HepG2 (cell line): ENCODE measurements around the gene NDOR1. TPM values are rescaled to one million over a fixed set of nuclear protein-coding genes. Genes with fewer than 3 reads are reported as not detected.
A peak's percentile ranks its signal among the peaks of the same experiment; 100 is the strongest.

Experiments
- FOXA1 ChIP-seq, 2 experiments: fragments of 450-650 bp in 1 of 2; sonication (generic) in 1 of 2; formaldehyde crosslinking in 1 of 2; IDR thresholded peaks; 2 replicates each; pipeline versions ENCODE4 v1.4.0 to v1.6.1; 2016 to 2020; ENCODE audit warnings: missing genetic modification reagents in 1 of 2
- MTF2 ChIP-seq: sonication (generic); formaldehyde crosslinking; IDR thresholded peaks from 2 replicates; pipeline ENCODE4 v1.5.0; 2020; ENCODE audit warnings: missing genetic modification reagents, borderline replicate concordance
- PRPF4 ChIP-seq: fragments of 200-400 bp; formaldehyde crosslinking; IDR thresholded peaks from 2 replicates; pipeline ENCODE4 v1.6.1; 2016; ENCODE audit warnings: low read length, low read depth; ENCODE audit not compliant: poor library complexity, severe bottlenecking
- ZBTB44 ChIP-seq: sonication (generic); formaldehyde crosslinking; IDR thresholded peaks from 2 replicates; pipeline ENCODE4 v1.4.0; 2020; ENCODE audit warnings: missing genetic modification reagents
- ZNF280B ChIP-seq: sonication (generic); formaldehyde crosslinking; IDR thresholded peaks from 2 replicates; pipeline ENCODE4 v1.5.0; 2020; ENCODE audit warnings: missing genetic modification reagents, mild to moderate bottlenecking, borderline replicate concordance
- ZNF431 ChIP-seq: sonication (generic); formaldehyde crosslinking; IDR thresholded peaks from 2 replicates; pipeline ENCODE4 v1.9.0; 2022; ENCODE audit warnings: missing genetic modification reagents, low read depth, mild to moderate bottlenecking, borderline replicate concordance
- ZNF576 ChIP-seq: sonication (generic); formaldehyde crosslinking; IDR thresholded peaks from 2 replicates; pipeline ENCODE4 v1.4.0; 2020; ENCODE audit warnings: mild to moderate bottlenecking, missing genetic modification reagents
- ZNF639 ChIP-seq: conservative IDR thresholded peaks from 2 replicates; pipeline ENCODE4 v1.6.1; 2018; ENCODE audit warnings: missing genetic modification reagents
- polyA plus RNA-seq, 8 experiments: library from polyadenylated mRNA; depleted of rRNA in 3 of 8; stranded (reverse) in 7 of 8; unstranded in 1 of 8; fragments of >200 nt; fragmentation: Illumina TruSeq in 4 of 8; extraction: Trizol in 4 of 8; gene quantifications; 2 replicates each; pipeline versions ENCODE4 v1.2.1 to v1.2.3, GENCODE V29; 2011 to 2016; ENCODE audit warnings: low read depth in 4 of 8, missing spikeins in 1 of 8, mixed read lengths in 1 of 8; ENCODE audit not compliant: insufficient read depth in 1 of 8
- total RNA-seq, 5 experiments: library from RNA; depleted of rRNA; stranded (reverse); fragments of >200 nt; fragmentation: Illumina TruSeq; extraction: Trizol; gene quantifications; 2 replicates each; pipeline ENCODE4 v1.2.3, GENCODE V29; 2016; ENCODE audit warnings: low read depth in 1 of 5

Gene NDOR1
- total and polyA plus RNA-seq, 2 of the 13 experiments (the other 11 are each of a cell fraction or from before 2014, with no cell fraction given): 3.6 to 8.7 TPM

GRCh38 chr9:137245450-137246421 is 40.2 kb downstream of the NDOR1 start (continued):
- TF ChIP-seq ZNF576 (CRISPR knock-in tag): no peak
- TF ChIP-seq ZNF639 (CRISPR knock-in tag): no peak
- no peak for TF ChIP-seq ZNF431 (CRISPR knock-in tag)
- TF ChIP-seq ZBTB44 (CRISPR knock-in tag): no peak
- no peak for TF ChIP-seq PRPF4
- TF ChIP-seq FOXA1 (IDR thresholded peaks at IDR 0.05): no peak
- no peak for TF ChIP-seq FOXA1 (CRISPR knock-in tag; IDR thresholded peaks at IDR 0.05)
- TF ChIP-seq MTF2 (CRISPR knock-in tag): no peak
- TF ChIP-seq ZNF280B (CRISPR knock-in tag): 0 out of 2 replicates have a peak, but pooled peaks have one; percentile 30
- TF ChIP-seq, all 625 proteins: peak for 3
